Endothelial cell of umbilical vein (primary cell): ENCODE results near the gene PGP. TPM values are rescaled to one million over a fixed set of nuclear protein-coding genes. Genes with fewer than 3 reads are reported as not detected.

ENCODE experiments used
- BruUV-seq: library from RNA; stranded (reverse); fragments of 400-500 nt; replicated peaks from 2 replicates; lab custom pipeline; 2021; lab: Mats Ljungman, UMichigan
- CTCF ChIA-PET: fragments of 300-600, 350-600 bp; sonication (Branson Sonifier 250); formaldehyde crosslinking; loops from one replicate; lab custom pipeline; 2021; ENCODE audit warnings: antibody characterized with exemption, inconsistent platforms; lab: Charles Lee
- POLR2A ChIA-PET: fragments of 300-600, 350-600 bp; sonication (Branson Sonifier 250); formaldehyde crosslinking; loops from one replicate; lab custom pipeline; 2021; ENCODE audit warnings: antibody characterized with exemption, inconsistent platforms; lab: Charles Lee
- DNase-seq: peaks from one replicate; pipeline ENCODE4 v3.0.0-alpha.2; 2011; ENCODE audit warnings: low read depth, low spot score
- FAIRE-seq: peaks from 2 replicates; lab custom pipeline; 2011; peaks lifted over from hg19 to GRCh38; lab: Jason Lieb, UNC
- H2AFZ ChIP-seq: 2 replicates; pipeline ENCODE4 v1.6.0; 2012; ENCODE audit warnings: low read depth, low read length, control low read depth, inconsistent platforms
- H3K27ac ChIP-seq: 2 replicates; pipeline ENCODE4 v1.5.1; 2011; ENCODE audit warnings: low read depth, mild to moderate bottlenecking, control low read depth, low read length, moderate library complexity; ENCODE audit not compliant: insufficient read depth
- H3K27me3 ChIP-seq, 2 experiments: 2 replicates each; pipeline versions ENCODE4 v1.6.0 to v1.6.1; 2011; ENCODE audit warnings: low read length in 2 of 2, mixed read lengths in 1 of 2; ENCODE audit not compliant: control insufficient read depth in 2 of 2, insufficient read depth in 2 of 2
- H3K36me3 ChIP-seq, 2 experiments: 2 replicates in 1 of 2; 3 replicates in 1 of 2; pipeline ENCODE4 v1.5.1; 2011; ENCODE audit warnings: low read length in 2 of 2, mild to moderate bottlenecking in 1 of 2, moderate library complexity in 1 of 2; ENCODE audit not compliant: control insufficient read depth in 2 of 2, insufficient read depth in 2 of 2; ENCODE audit errors: extremely low read depth in 1 of 2
- H3K4me1 ChIP-seq: 3 replicates; pipeline ENCODE4 v1.5.1; 2011; ENCODE audit warnings: mild to moderate bottlenecking, low read length; ENCODE audit not compliant: control insufficient read depth, insufficient read depth; ENCODE audit errors: extremely low read depth
- H3K4me2 ChIP-seq: 2 replicates; pipeline ENCODE4 v1.6.1; 2011; ENCODE audit warnings: low read length, control low read depth, mixed read lengths; ENCODE audit not compliant: insufficient read depth
- H3K4me3 ChIP-seq, 3 experiments: fragments of 200-600 bp in 1 of 3; sonication (generic), shearing (Covaris generic) in 1 of 3; replicated peaks in 1 of 3; 2 replicates each; pipeline ENCODE4 v1.5.1; 2011 to 2016; ENCODE audit warnings: control low read depth in 3 of 3, low read length in 3 of 3, mild to moderate bottlenecking in 2 of 3, inconsistent platforms in 1 of 3, low read depth in 1 of 3, moderate library complexity in 1 of 3; ENCODE audit not compliant: insufficient read depth in 1 of 3
- H3K79me2 ChIP-seq: 2 replicates; pipeline ENCODE4 v1.6.0; 2012; ENCODE audit warnings: low read length, inconsistent platforms; ENCODE audit not compliant: control insufficient read depth, insufficient read depth
- H3K9ac ChIP-seq: replicated peaks from 2 replicates; pipeline ENCODE3; 2011; ENCODE audit warnings: low read length, control low read depth; ENCODE audit not compliant: insufficient read depth; ENCODE audit errors: extremely low read depth
- H3K9me1 ChIP-seq: replicated peaks from 3 replicates; pipeline ENCODE4 v1.6.0; 2011; ENCODE audit warnings: mild to moderate bottlenecking, low read length; ENCODE audit not compliant: control insufficient read depth, insufficient read depth; ENCODE audit errors: extremely low read depth
- H3K9me3 ChIP-seq: replicated peaks from 2 replicates; pipeline ENCODE4 v1.5.1; 2012; ENCODE audit warnings: low read length, inconsistent platforms; ENCODE audit not compliant: control insufficient read depth, insufficient read depth
- H4K20me1 ChIP-seq: replicated peaks from 2 replicates; pipeline ENCODE3; 2011; ENCODE audit warnings: mild to moderate bottlenecking, low read length; ENCODE audit not compliant: control insufficient read depth, insufficient read depth; ENCODE audit errors: extremely low read depth
- EZH2 ChIP-seq: IDR thresholded peaks from 2 replicates; pipeline ENCODE4 v1.6.1; 2012; ENCODE audit warnings: borderline replicate concordance, low read depth, mild to moderate bottlenecking, moderate library complexity, low read length, inconsistent platforms; ENCODE audit not compliant: severe bottlenecking
- FOS ChIP-seq: IDR thresholded peaks from 2 replicates; pipeline ENCODE4 v1.6.1; 2011; ENCODE audit warnings: mild to moderate bottlenecking, low read length, moderate library complexity, borderline replicate concordance; ENCODE audit not compliant: insufficient read depth
- GATA2 ChIP-seq: IDR thresholded peaks from 2 replicates; pipeline ENCODE4 v1.7.0; 2011; ENCODE audit warnings: low read depth, mild to moderate bottlenecking, moderate library complexity, mixed read lengths, low read length; ENCODE audit not compliant: insufficient read length, insufficient read depth
- JUN ChIP-seq: IDR thresholded peaks from 2 replicates; pipeline ENCODE4 v1.6.1; 2011; ENCODE audit warnings: borderline replicate concordance, low read depth; ENCODE audit not compliant: insufficient read length, insufficient read depth
- MYC ChIP-seq: IDR thresholded peaks from one replicate; pipeline ENCODE4 v1.6.1; 2011; ENCODE audit warnings: mild to moderate bottlenecking, low read depth, low read length
- POLR2A ChIP-seq: IDR thresholded peaks from 2 replicates; pipeline ENCODE4 v1.6.1; 2012; ENCODE audit warnings: low read depth, mild to moderate bottlenecking, control low read depth, low read length
- POLR2AphosphoS5 ChIP-seq: IDR thresholded peaks from 2 replicates; pipeline ENCODE4 v1.6.1; 2012; ENCODE audit warnings: low read depth, mild to moderate bottlenecking, control low read depth, low read length, moderate library complexity; ENCODE audit not compliant: insufficient read depth
- dilution Hi-C: fragments of 300-500 bp; cut with MboI; formaldehyde crosslinking; loops from one replicate; pipeline ENCODE4 v1.15.0; 2019; ENCODE audit warnings: low sequenced_read_pairs; ENCODE audit not compliant: extremely low pct_ligation_motif_present
- intact Hi-C: fragments of 100-400 bp; cut with micrococcal nuclease; formaldehyde crosslinking; loops from one replicate; pipeline ENCODE4 v1.10.0; 2022
- polyA plus RNA-seq, 4 experiments: library from polyadenylated mRNA; depleted of rRNA in 3 of 4; stranded (reverse) in 3 of 4; unstranded in 1 of 4; fragments of >200 nt; gene quantifications; 2 replicates each; pipeline versions ENCODE4 v1.2.1 to v1.2.3, GENCODE V29; 2011 to 2012; ENCODE audit warnings: missing spikeins in 1 of 4
- total RNA-seq: library from RNA; stranded (reverse); gene quantifications from 2 replicates; pipeline ENCODE4 v1.2.3, GENCODE V29; 2021
- TF ChIP-seq, protein P1 (sequence below), 2 donors: IDR thresholded peaks; 1 replicate in 1 of 2; 2 replicates in 1 of 2; pipeline ENCODE4 v1.5.1; 2011; ENCODE audit warnings: low read length in 2 of 2, mild to moderate bottlenecking in 2 of 2, moderate library complexity in 2 of 2, control low read depth in 1 of 2, inconsistent platforms in 1 of 2, low read depth in 1 of 2; ENCODE audit not compliant: insufficient read depth in 1 of 2; ENCODE audit errors: extremely low read depth in 1 of 2
- TF ChIP-seq, protein P2 (sequence below): IDR thresholded peaks from 2 replicates; pipeline ENCODE4 v1.6.1; 2011; ENCODE audit not compliant: insufficient read depth, insufficient read length

PGP gene
- total and polyA plus RNA-seq, 2 donors (not counting 3 experiments of a cell fraction or from before 2014, with no cell fraction given) = 28.5 to 29.6 TPM

DNA sequence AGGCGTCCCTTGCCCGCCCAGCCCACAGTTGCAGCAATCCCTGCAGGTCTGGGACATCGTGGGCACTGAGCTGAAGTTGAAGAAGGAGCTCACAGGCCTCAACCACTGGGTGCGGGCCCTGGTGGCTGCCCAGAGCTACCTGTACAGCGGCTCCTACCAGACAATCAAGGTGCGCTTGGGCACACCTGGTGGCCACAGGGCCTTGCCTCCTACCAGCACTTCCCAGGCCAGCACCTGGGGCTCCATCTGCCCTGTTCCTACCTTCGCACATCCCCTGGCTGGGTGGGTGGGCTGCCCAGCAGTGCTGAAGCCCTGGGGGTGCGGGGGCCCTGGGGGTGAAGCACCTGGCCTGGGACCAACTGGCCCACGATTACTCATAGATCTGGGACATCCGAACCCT is 39.2 kb downstream of the PGP start:
- H3K27ac ChIP-seq = no peak overlapping the region
- no peak overlapping the region for H3K4me3 ChIP-seq
- FAIRE-seq = no peak
- dilution Hi-C loops (no loop called here), intact Hi-C loops (no loop called here)
- no peak overlapping the region for H3K9ac ChIP-seq
- TF ChIP-seq MYC (no peak), POLR2A (no peak), POLR2AphosphoS5 (no peak), GATA2 (no peak), EZH2 (no peak), FOS (no peak), JUN (no peak)
- TF ChIP-seq, protein P1, sequence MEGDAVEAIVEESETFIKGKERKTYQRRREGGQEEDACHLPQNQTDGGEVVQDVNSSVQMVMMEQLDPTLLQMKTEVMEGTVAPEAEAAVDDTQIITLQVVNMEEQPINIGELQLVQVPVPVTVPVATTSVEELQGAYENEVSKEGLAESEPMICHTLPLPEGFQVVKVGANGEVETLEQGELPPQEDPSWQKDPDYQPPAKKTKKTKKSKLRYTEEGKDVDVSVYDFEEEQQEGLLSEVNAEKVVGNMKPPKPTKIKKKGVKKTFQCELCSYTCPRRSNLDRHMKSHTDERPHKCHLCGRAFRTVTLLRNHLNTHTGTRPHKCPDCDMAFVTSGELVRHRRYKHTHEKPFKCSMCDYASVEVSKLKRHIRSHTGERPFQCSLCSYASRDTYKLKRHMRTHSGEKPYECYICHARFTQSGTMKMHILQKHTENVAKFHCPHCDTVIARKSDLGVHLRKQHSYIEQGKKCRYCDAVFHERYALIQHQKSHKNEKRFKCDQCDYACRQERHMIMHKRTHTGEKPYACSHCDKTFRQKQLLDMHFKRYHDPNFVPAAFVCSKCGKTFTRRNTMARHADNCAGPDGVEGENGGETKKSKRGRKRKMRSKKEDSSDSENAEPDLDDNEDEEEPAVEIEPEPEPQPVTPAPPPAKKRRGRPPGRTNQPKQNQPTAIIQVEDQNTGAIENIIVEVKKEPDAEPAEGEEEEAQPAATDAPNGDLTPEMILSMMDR (IDR thresholded peaks at IDR 0.05; ENCODE audit: extremely low read depth in 1 of 2, insufficient read depth in 1 of 2, low read depth in 1 of 2, low read length in 2 of 2) = no peak
- TF ChIP-seq, protein P2, sequence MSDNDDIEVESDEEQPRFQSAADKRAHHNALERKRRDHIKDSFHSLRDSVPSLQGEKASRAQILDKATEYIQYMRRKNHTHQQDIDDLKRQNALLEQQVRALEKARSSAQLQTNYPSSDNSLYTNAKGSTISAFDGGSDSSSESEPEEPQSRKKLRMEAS = no peak
- no peak overlapping the region for H3K4me2 ChIP-seq
- DNase-seq = no peak
- H3K36me3 ChIP-seq = peaks cover 23 to 46% of the 10 kb centered on the region in 2 experiments
- H2AFZ ChIP-seq = no peak overlapping the region
- no peaks in the 10 kb centered on the region for H3K9me1 ChIP-seq
- ChIA-PET POLR2A (no interaction called here), CTCF (no interaction called here)
- no peaks in the 10 kb centered on the region for H3K9me3 ChIP-seq
- peaks cover 32% of the 10 kb centered on the region for H3K79me2 ChIP-seq
- BruUV-seq = no TSS peak
- no peaks in the 10 kb centered on the region for H3K27me3 ChIP-seq
- no peaks in the 10 kb centered on the region for H4K20me1 ChIP-seq
- peaks cover 13% of the 10 kb centered on the region for H3K4me1 ChIP-seq
